K562 (cell line): ENCODE data around the gene RAB3IP. TPM values are rescaled to one million over a fixed set of nuclear protein-coding genes. Genes with fewer than 3 reads are reported as not detected.

Experiments used
- CTBP1 ChIP-seq: fragments of 450-650 bp; IDR thresholded peaks from 2 replicates; pipeline ENCODE4 v1.6.1; 2016; ENCODE audit warnings: borderline replicate concordance
- ESRRA ChIP-seq: fragments of 450-650 bp; IDR thresholded peaks from 2 replicates; pipeline ENCODE4 v1.6.1; 2014; ENCODE audit warnings: low read depth, mild to moderate bottlenecking, moderate library complexity, borderline replicate concordance
- EZH2 ChIP-seq: IDR thresholded peaks from 2 replicates; pipeline ENCODE4 v1.6.1; 2012; ENCODE audit warnings: low read depth, mild to moderate bottlenecking, inconsistent platforms, low read length, borderline replicate concordance
- polyA plus RNA-seq, 8 experiments: library from polyadenylated mRNA; depleted of rRNA in 4 of 8; stranded (reverse) in 5 of 8; unstranded in 3 of 8; fragments of >200 nt; fragmentation: Nextera tagmentation in 2 of 8; fragmentation: Illumina TruSeq in 1 of 8; extraction: Ambion mirVana in 2 of 8; extraction: Trizol in 1 of 8; gene quantifications; 2 replicates each; pipeline versions ENCODE4 v1.2.1 to v1.2.3, GENCODE V29; 2011 to 2014; ENCODE audit warnings: inconsistent platforms in 1 of 8, missing spikeins in 1 of 8
- total RNA-seq, 7 experiments: library from RNA; depleted of rRNA in 6 of 7; stranded (reverse); fragments of >200 nt in 6 of 7; fragmentation: Illumina TruSeq in 2 of 7; extraction: Trizol in 2 of 7; gene quantifications; 2 replicates each; pipeline versions ENCODE4 v1.2.1 to v1.2.3, GENCODE V29; 2011 to 2021; ENCODE audit warnings: low replicate concordance in 1 of 7
- TF ChIP-seq, protein P1 (sequence below): fragments of 450-650 bp; IDR thresholded peaks from 2 replicates; pipeline ENCODE4 v1.6.1; 2016; ENCODE audit warnings: missing biosample characterization, missing genetic modification characterization
- TF ChIP-seq, protein P2 (sequence below): fragments of 450-650 bp; IDR thresholded peaks from 2 replicates; pipeline ENCODE4 v1.7.0; 2016; ENCODE audit warnings: borderline replicate concordance
- TF ChIP-seq, protein P3 (sequence below): IDR thresholded peaks from 2 replicates; pipeline ENCODE4 v1.6.1; 2011; ENCODE audit not compliant: insufficient read length; ENCODE audit errors: extremely low read depth

The RAB3IP gene
- total and polyA plus RNA-seq, 9 of the 15 experiments (the other 6 are each of a cell fraction or from before 2014, with no cell fraction given): 5.6 to 25.5 (median 11.3) TPM

DNA sequence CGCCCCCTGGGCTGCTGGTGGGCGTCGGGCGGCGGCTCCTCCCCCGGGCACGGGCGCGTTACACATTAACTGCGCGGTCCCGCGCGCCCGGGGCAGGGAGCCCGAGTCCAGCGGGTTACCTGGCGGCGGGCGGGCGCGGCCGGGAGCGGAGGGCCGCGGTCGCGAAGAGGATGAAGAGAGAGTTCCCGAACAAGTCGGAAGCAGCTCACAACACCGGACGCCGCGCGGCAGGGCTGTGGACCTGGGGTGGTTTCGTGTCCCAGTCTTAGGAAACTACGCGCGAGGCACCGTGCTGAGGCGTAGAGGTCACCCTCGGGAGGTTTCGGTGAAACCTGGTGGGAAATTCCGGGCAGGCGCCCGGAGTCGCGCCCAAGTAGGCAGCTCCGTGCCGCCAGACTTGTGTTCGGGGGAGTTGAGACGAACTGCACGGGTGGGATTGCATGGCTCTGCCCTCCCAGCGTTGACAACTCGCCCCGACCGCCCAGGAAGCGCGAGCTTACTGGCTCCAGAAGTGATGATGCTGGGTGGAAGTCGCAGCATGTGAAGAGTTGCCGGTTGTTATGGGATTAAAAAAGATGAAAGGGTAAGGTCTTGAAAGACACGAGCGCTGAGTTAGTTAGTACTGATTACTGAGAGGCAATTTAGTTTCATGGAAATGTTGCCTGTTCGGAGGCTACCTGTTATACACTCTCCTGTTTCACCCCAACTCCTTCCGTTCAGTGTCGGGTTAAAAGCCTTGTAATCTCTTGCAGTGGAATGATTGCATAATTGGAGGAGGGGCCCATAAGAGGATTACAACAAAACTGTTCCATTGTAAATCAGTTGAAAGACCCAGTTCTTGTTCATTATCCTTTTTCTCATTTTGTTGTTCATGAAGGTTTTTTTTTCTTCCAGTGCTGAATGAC, 879 bp downstream of the RAB3IP start (continued):
- TF ChIP-seq, protein P1, sequence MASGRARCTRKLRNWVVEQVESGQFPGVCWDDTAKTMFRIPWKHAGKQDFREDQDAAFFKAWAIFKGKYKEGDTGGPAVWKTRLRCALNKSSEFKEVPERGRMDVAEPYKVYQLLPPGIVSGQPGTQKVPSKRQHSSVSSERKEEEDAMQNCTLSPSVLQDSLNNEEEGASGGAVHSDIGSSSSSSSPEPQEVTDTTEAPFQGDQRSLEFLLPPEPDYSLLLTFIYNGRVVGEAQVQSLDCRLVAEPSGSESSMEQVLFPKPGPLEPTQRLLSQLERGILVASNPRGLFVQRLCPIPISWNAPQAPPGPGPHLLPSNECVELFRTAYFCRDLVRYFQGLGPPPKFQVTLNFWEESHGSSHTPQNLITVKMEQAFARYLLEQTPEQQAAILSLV: peak; percentile 50; the same call in 1 of the 2 replicates
- TF ChIP-seq, protein P2, sequence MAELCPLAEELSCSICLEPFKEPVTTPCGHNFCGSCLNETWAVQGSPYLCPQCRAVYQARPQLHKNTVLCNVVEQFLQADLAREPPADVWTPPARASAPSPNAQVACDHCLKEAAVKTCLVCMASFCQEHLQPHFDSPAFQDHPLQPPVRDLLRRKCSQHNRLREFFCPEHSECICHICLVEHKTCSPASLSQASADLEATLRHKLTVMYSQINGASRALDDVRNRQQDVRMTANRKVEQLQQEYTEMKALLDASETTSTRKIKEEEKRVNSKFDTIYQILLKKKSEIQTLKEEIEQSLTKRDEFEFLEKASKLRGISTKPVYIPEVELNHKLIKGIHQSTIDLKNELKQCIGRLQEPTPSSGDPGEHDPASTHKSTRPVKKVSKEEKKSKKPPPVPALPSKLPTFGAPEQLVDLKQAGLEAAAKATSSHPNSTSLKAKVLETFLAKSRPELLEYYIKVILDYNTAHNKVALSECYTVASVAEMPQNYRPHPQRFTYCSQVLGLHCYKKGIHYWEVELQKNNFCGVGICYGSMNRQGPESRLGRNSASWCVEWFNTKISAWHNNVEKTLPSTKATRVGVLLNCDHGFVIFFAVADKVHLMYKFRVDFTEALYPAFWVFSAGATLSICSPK: no peak
- TF ChIP-seq, protein P3, sequence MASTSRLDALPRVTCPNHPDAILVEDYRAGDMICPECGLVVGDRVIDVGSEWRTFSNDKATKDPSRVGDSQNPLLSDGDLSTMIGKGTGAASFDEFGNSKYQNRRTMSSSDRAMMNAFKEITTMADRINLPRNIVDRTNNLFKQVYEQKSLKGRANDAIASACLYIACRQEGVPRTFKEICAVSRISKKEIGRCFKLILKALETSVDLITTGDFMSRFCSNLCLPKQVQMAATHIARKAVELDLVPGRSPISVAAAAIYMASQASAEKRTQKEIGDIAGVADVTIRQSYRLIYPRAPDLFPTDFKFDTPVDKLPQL: no peak
- TF ChIP-seq CTBP1 (0 out of 2 replicates have a peak, but pooled peaks have one; percentile 6), ESRRA (peak; percentile 17), EZH2 (peak; percentile 88; the same call in 1 of the 2 replicates)
